ENCODE results near the gene MEG3. TPM values are rescaled to one million over a fixed set of nuclear protein-coding genes. Genes with fewer than 3 reads are reported as not detected.
A peak's percentile ranks its signal among the peaks of the same experiment; 100 is the strongest.

MEG3 gene
- total RNA-seq, 1 experiment from 2014 or later: not detected

DNA sequence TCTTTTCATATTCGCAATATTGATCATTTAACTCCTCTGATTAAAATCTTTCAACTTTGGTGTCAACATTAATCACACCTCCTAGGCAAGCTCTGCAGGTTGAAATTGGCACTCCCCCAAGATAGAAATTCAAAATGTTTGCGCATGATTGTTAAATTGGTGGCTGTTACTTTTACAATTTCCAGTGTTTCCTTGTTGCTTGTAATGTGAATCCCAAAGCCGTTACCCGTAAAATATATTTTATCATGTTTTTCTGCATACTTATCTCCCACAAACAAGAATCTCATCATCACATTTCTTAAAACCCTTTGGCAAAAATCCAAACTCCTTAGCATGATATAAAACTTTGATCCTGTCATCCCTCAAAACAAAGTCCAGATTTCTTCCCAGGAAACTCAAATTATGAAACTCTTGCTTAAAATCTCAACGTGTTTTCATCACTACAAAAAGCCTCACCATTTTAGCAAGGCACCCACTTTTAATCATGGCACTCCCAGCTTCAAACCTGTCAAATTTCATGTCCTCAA lies 62.9 kb downstream of the MEG3 start:
- H3K36me3 Mint-ChIP-seq (ENCODE audit: insufficient read depth, unreplicated experiment): peaks cover 7% of the 10 kb centered on the region
- peaks cover 10% of the 10 kb centered on the region for H3K9me3 Mint-ChIP-seq (ENCODE audit: low read depth, unreplicated experiment)
- TF ChIP-seq, protein P1, sequence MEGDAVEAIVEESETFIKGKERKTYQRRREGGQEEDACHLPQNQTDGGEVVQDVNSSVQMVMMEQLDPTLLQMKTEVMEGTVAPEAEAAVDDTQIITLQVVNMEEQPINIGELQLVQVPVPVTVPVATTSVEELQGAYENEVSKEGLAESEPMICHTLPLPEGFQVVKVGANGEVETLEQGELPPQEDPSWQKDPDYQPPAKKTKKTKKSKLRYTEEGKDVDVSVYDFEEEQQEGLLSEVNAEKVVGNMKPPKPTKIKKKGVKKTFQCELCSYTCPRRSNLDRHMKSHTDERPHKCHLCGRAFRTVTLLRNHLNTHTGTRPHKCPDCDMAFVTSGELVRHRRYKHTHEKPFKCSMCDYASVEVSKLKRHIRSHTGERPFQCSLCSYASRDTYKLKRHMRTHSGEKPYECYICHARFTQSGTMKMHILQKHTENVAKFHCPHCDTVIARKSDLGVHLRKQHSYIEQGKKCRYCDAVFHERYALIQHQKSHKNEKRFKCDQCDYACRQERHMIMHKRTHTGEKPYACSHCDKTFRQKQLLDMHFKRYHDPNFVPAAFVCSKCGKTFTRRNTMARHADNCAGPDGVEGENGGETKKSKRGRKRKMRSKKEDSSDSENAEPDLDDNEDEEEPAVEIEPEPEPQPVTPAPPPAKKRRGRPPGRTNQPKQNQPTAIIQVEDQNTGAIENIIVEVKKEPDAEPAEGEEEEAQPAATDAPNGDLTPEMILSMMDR (IDR thresholded peaks at IDR 0.05; ENCODE audit: unreplicated experiment): no peak
- DNase-seq: no peak
- H3K4me3 Mint-ChIP-seq (ENCODE audit: low read depth, unreplicated experiment): no peak overlapping the region
- BruUV-seq (replicated peaks): no TSS peak
- H3K27ac Mint-ChIP-seq (ENCODE audit: unreplicated experiment): peak overlapping the region; percentile 27
- H3K27me3 Mint-ChIP-seq (ENCODE audit: unreplicated experiment): no peaks in the 10 kb centered on the region
- intact Hi-C loops (cut with micrococcal nuclease; ENCODE audit: unreplicated experiment): no loop called here
- CTCF ChIA-PET: interaction anchor here (0.9 kb wide), 1 partner anchor 478 kb away, joined by 3 read pairs; no protein-coding TSS in a partner anchor
- peaks cover 13% of the 10 kb centered on the region for H3K4me1 Mint-ChIP-seq (ENCODE audit: low read depth, unreplicated experiment)

GRCh38 chr14:100889641-100890040 lies 63.7 kb downstream of the MEG3 start:
- no peak for DNase-seq
- TF ChIP-seq, protein P1 (IDR thresholded peaks at IDR 0.05; ENCODE audit: unreplicated experiment): no peak
- Mint-ChIP-seq H3K36me3 (ENCODE audit: insufficient read depth, unreplicated experiment) (peaks cover 7% of the 10 kb centered on the region), H3K9me3 (ENCODE audit: low read depth, unreplicated experiment) (peaks cover 3% of the 10 kb centered on the region), H3K4me3 (ENCODE audit: low read depth, unreplicated experiment) (no peak overlapping the region), H3K27me3 (ENCODE audit: unreplicated experiment) (no peaks in the 10 kb centered on the region), H3K4me1 (ENCODE audit: low read depth, unreplicated experiment) (peaks cover 13% of the 10 kb centered on the region), H3K27ac (ENCODE audit: unreplicated experiment) (peak overlapping the region; percentile 27)
- intact Hi-C loops (cut with micrococcal nuclease; ENCODE audit: unreplicated experiment): no loop called here
- CTCF ChIA-PET: interaction anchor here (0.9 kb wide), 1 partner anchor 479 kb away, joined by 3 read pairs; no protein-coding TSS in a partner anchor
- BruUV-seq (replicated peaks): no TSS peak

DNA sequence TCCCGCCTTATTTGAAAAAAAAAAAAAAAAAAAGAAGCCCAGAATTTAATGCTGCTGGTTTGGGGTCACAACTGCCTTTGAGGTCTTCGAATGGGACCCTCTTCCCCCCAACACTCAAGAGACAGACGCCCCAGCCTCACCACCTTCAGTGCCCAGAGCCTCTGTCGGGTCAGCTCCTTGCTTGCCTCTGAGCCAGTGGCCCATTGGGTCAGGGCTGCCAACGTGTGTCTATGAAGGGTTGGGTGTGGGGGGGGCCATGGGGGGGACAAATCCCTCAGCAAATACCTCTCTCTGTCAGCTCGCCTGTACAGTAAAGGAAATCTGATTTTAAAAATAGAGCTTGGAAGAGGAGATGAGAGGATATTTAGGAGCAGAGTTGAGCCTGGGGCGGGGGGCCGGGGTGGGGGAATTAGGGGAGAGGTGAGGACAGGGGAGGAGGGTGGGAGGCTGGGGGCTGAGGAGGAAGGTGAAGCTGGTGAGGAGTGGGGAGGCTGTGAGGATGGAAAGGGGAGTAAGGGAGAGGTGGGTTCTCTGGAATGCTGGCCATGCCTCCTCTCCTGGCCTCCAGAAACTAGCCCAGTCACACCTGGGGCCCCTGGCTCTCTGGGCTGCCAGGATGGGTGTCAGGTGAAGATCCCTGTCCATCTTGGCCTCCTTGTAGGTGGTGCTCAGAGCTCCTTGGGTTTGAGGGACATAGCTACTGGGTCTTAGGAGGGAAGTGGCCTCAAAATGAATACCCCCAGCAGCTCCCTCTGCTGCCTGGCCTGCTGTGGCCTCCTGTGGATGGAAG lies 64.3 kb downstream of the MEG3 start:
- no TSS peak for BruUV-seq (replicated peaks)
- Mint-ChIP-seq H3K4me1 (ENCODE audit: low read depth, unreplicated experiment) (peaks cover 13% of the 10 kb centered on the region), H3K27me3 (ENCODE audit: unreplicated experiment) (no peaks in the 10 kb centered on the region), H3K27ac (ENCODE audit: unreplicated experiment) (no peak overlapping the region), H3K9me3 (ENCODE audit: low read depth, unreplicated experiment) (peaks cover 2% of the 10 kb centered on the region), H3K4me3 (ENCODE audit: low read depth, unreplicated experiment) (no peak overlapping the region), H3K36me3 (ENCODE audit: insufficient read depth, unreplicated experiment) (peaks cover 7% of the 10 kb centered on the region)
- intact Hi-C loops (cut with micrococcal nuclease; ENCODE audit: unreplicated experiment): no loop called here
- TF ChIP-seq, protein P1 (IDR thresholded peaks at IDR 0.05; ENCODE audit: unreplicated experiment): no peak
- CTCF ChIA-PET: interaction anchor here (0.9 kb wide), 1 partner anchor 480 kb away, joined by 3 read pairs; no protein-coding TSS in a partner anchor
- no peak for DNase-seq

- H3K9me3 Mint-ChIP-seq (ENCODE audit: low read depth, unreplicated experiment): no peaks in the 10 kb centered on the region
- DNase-seq: no peak
- CTCF ChIA-PET: no interaction called here
Measured at GRCh38 chr14:100891051-100891450, 65.1 kb downstream of the MEG3 start.

More at GRCh38 chr14:100891051-100891450, 65.1 kb downstream of the MEG3 start:
- H3K27ac Mint-ChIP-seq (ENCODE audit: unreplicated experiment): no peak overlapping the region
- TF ChIP-seq, protein P1 (IDR thresholded peaks at IDR 0.05; ENCODE audit: unreplicated experiment): no peak
- no peaks in the 10 kb centered on the region for H3K27me3 Mint-ChIP-seq (ENCODE audit: unreplicated experiment)
- no TSS peak for BruUV-seq (replicated peaks)
- H3K4me3 Mint-ChIP-seq (ENCODE audit: low read depth, unreplicated experiment): no peak overlapping the region
- intact Hi-C loops (cut with micrococcal nuclease; ENCODE audit: unreplicated experiment): no loop called here
- H3K4me1 Mint-ChIP-seq (ENCODE audit: low read depth, unreplicated experiment): peaks cover 13% of the 10 kb centered on the region
- H3K36me3 Mint-ChIP-seq (ENCODE audit: insufficient read depth, unreplicated experiment): peaks cover 7% of the 10 kb centered on the region

All from Calu3 (cell line).